MM.1S (cell line): Measurements from ENCODE around the gene SPIRE2.

Source experiments
- DNase-seq: peaks from one replicate; pipeline ENCODE4 v3.0.0-alpha.2; 2015
- H2AFZ ChIP-seq: fragments of 300-600 bp; sonication (generic); 2 replicates; pipeline ENCODE4 v1.6.0; 2016; ENCODE audit warnings: antibody characterized with exemption, low read length
- H3F3A ChIP-seq: fragments of 300-600 bp; sonication (generic); 2 replicates; pipeline ENCODE4 v1.6.1; 2016; ENCODE audit warnings: mild to moderate bottlenecking, antibody characterized with exemption, low read length, moderate library complexity, mixed read lengths; ENCODE audit not compliant: insufficient read depth
- H3K27ac ChIP-seq: fragments of 300-600 bp; sonication (generic); 2 replicates; pipeline ENCODE4 v1.5.1; 2016; ENCODE audit warnings: mild to moderate bottlenecking, low read length
- H3K27me3 ChIP-seq: fragments of 300-600 bp; sonication (generic); replicated peaks from 2 replicates; pipeline ENCODE4 v1.6.0; 2016; ENCODE audit warnings: low read length; ENCODE audit not compliant: insufficient read depth
- H3K36me3 ChIP-seq: fragments of 300-600 bp; sonication (generic); replicated peaks from 2 replicates; pipeline ENCODE4 v1.6.1; 2016; ENCODE audit warnings: mild to moderate bottlenecking, low read length, mixed read lengths; ENCODE audit not compliant: insufficient read depth
- H3K4me1 ChIP-seq: fragments of 300-600 bp; sonication (generic); 2 replicates; pipeline ENCODE4 v1.6.1; 2016; ENCODE audit warnings: low read length, mixed read lengths
- H3K4me2 ChIP-seq: fragments of 300-600 bp; sonication (generic); 2 replicates; pipeline ENCODE4 v1.6.0; 2016; ENCODE audit warnings: low read depth, low read length
- H3K4me3 ChIP-seq: fragments of 300-600 bp; sonication (generic); 2 replicates; pipeline ENCODE4 v1.5.1; 2016; ENCODE audit warnings: low read length, mixed read lengths
- H3K79me2 ChIP-seq: fragments of 300-600 bp; sonication (generic); 2 replicates; pipeline ENCODE4 v1.6.1; 2016; ENCODE audit warnings: mixed run types, low read length, mixed read lengths
- H3K9ac ChIP-seq: fragments of 300-600 bp; sonication (generic); 2 replicates; pipeline ENCODE4 v1.6.1; 2016; ENCODE audit warnings: low read length, mixed read lengths
- H3K9me2 ChIP-seq: fragments of 300-600 bp; sonication (generic); replicated peaks from 2 replicates; pipeline ENCODE4 v1.6.1; 2016; ENCODE audit warnings: mild to moderate bottlenecking, low read length, mixed read lengths; ENCODE audit not compliant: insufficient read depth
- H3K9me3 ChIP-seq: fragments of 300-600 bp; sonication (generic); replicated peaks from 2 replicates; pipeline ENCODE4 v1.6.1; 2016; ENCODE audit warnings: mild to moderate bottlenecking, low read length, mixed read lengths; ENCODE audit not compliant: insufficient read depth
- H4K20me1 ChIP-seq: fragments of 300-600 bp; sonication (generic); 2 replicates; pipeline ENCODE4 v1.6.1; 2016; ENCODE audit warnings: mild to moderate bottlenecking, low read length, moderate library complexity, mixed read lengths; ENCODE audit not compliant: insufficient read depth
- EZH2 ChIP-seq: fragments of 300-600 bp; sonication (generic); optimal IDR thresholded peaks from 2 replicates; pipeline ENCODE3; 2017; ENCODE audit warnings: low read depth, mild to moderate bottlenecking, antibody characterized with exemption, low read length, mixed read lengths
- EZH2phosphoT487 ChIP-seq: fragments of 300-600 bp; sonication (generic); IDR thresholded peaks from 2 replicates; pipeline ENCODE4 v1.6.1; 2018; ENCODE audit warnings: antibody characterized with exemption, low read length
- TF ChIP-seq, protein P1 (sequence below): fragments of 300-600 bp; sonication (generic); IDR thresholded peaks from 2 replicates; pipeline ENCODE4 v1.5.1; 2016; ENCODE audit warnings: antibody characterized with exemption, low read length, mixed read lengths

The SPIRE2 gene

DNA sequence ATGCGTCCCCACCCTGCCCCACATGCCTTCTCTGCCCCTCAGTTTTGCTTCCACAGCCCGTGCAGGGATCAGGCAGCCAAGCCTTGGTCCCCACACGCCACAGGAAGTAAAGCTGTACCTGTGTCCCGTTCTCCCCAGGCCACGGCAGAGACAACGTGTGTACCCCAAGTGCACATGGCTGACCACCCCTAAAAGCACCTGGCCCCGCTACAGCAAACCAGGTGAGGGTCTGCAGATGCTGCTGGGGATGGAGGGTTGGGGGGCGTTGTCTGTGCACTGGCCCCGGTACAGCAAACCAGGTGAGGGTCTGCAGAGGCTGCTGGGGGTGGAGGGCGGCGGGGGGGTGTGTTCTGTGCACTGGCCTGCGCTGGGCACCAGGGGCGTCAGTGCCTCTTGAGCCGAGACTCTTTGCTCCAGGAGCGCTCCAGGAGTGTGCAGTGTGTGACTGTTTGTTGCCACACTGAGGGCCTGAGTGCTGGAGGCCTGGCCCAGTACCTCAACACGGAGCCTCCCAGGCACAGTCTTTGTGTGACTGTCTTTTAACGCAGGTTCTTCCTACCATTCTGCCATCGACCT lies 63.9 kb downstream of the SPIRE2 start:
- no peaks in the 10 kb centered on the region for H3K36me3 ChIP-seq
- H3F3A ChIP-seq = no peaks in the 10 kb centered on the region
- H3K9me2 ChIP-seq = no peaks in the 10 kb centered on the region
- no peak overlapping the region for H3K4me3 ChIP-seq
- H3K79me2 ChIP-seq = no peaks in the 10 kb centered on the region
- H3K4me2 ChIP-seq = no peak overlapping the region
- no peak overlapping the region for H3K9ac ChIP-seq
- no peak for DNase-seq
- TF ChIP-seq, protein P1, sequence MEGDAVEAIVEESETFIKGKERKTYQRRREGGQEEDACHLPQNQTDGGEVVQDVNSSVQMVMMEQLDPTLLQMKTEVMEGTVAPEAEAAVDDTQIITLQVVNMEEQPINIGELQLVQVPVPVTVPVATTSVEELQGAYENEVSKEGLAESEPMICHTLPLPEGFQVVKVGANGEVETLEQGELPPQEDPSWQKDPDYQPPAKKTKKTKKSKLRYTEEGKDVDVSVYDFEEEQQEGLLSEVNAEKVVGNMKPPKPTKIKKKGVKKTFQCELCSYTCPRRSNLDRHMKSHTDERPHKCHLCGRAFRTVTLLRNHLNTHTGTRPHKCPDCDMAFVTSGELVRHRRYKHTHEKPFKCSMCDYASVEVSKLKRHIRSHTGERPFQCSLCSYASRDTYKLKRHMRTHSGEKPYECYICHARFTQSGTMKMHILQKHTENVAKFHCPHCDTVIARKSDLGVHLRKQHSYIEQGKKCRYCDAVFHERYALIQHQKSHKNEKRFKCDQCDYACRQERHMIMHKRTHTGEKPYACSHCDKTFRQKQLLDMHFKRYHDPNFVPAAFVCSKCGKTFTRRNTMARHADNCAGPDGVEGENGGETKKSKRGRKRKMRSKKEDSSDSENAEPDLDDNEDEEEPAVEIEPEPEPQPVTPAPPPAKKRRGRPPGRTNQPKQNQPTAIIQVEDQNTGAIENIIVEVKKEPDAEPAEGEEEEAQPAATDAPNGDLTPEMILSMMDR = no peak
- TF ChIP-seq EZH2 = no peak
- no peak for TF ChIP-seq EZH2phosphoT487
- no peaks in the 10 kb centered on the region for H3K9me3 ChIP-seq
- no peaks in the 10 kb centered on the region for H4K20me1 ChIP-seq
- no peaks in the 10 kb centered on the region for H3K27me3 ChIP-seq
- no peak overlapping the region for H3K27ac ChIP-seq
- H3K4me1 ChIP-seq = no peaks in the 10 kb centered on the region
- H2AFZ ChIP-seq = no peak overlapping the region

- no peaks in the 10 kb centered on the region for H3K79me2 ChIP-seq
- no peak overlapping the region for H2AFZ ChIP-seq
- H3K4me2 ChIP-seq = no peak overlapping the region
- H3K4me3 ChIP-seq = no peak overlapping the region
- no peaks in the 10 kb centered on the region for H3K27me3 ChIP-seq
- no peaks in the 10 kb centered on the region for H3K4me1 ChIP-seq
- no peaks in the 10 kb centered on the region for H4K20me1 ChIP-seq
- no peaks in the 10 kb centered on the region for H3K36me3 ChIP-seq
- H3K27ac ChIP-seq = no peak overlapping the region
- H3F3A ChIP-seq = no peaks in the 10 kb centered on the region
- H3K9ac ChIP-seq = no peak overlapping the region
- no peak for TF ChIP-seq EZH2phosphoT487
- no peak for TF ChIP-seq EZH2
- TF ChIP-seq, protein P1 = no peak
- H3K9me2 ChIP-seq = no peaks in the 10 kb centered on the region
- no peaks in the 10 kb centered on the region for H3K9me3 ChIP-seq
- no peak for DNase-seq
Observed at GRCh38 chr16:89892635-89893034, 64.4 kb downstream of the SPIRE2 start.

DNA sequence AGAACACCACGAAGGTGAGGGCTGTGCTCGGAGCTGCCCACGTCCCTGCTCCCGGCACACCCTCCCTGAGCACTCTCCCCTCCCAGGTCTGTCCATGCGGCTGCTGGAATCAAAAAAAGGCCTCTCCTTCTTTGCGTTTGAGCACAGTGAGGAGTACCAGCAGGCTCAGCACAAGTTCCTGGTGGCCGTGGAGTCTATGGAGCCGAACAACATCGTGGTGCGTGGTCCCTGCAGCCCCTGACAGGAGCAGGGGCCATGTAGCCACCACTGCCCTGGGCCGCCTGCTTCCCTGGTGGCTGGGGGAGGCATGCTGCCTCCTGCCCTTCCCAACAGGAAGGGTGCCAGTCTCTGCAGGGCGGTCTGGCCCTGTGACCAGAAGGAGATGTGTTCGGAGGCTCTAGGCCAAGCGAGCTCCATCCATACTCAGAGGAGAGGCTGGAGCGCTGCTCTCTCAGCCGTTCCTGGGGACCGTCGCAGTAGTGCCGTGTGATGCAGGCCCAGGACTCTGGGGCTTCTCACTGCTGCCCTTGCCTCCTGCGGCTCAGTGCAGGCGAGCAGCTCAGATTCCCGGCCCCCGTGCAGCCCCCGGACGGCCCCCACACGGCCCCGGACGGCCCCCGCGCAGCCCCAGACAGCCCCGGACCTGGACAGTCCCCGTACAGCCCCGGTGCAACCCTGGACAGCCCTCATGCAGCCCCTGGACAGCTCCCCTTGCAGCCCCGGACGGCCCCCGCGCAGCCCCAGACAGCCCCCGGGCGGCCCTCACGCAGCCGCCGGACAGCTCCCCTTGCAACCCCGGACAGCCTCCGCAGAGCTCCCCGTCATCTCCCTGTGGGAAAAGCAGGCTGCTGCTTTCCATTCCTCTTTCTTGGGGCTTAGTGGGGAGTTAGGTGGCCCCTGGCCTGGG lies 65.6 kb downstream of the SPIRE2 start:
- H2AFZ ChIP-seq = no peak overlapping the region
- no peaks in the 10 kb centered on the region for H3K79me2 ChIP-seq
- no peak for DNase-seq
- no peaks in the 10 kb centered on the region for H3K4me1 ChIP-seq
- no peak overlapping the region for H3K4me3 ChIP-seq
- no peak overlapping the region for H3K9ac ChIP-seq
- H4K20me1 ChIP-seq = no peaks in the 10 kb centered on the region
- H3K9me2 ChIP-seq = no peaks in the 10 kb centered on the region
- TF ChIP-seq EZH2 = no peak
- TF ChIP-seq, protein P1 = no peak
- no peak for TF ChIP-seq EZH2phosphoT487
- no peaks in the 10 kb centered on the region for H3K36me3 ChIP-seq
- no peak overlapping the region for H3K4me2 ChIP-seq
- H3K9me3 ChIP-seq = no peaks in the 10 kb centered on the region
- H3K27ac ChIP-seq = no peak overlapping the region
- no peaks in the 10 kb centered on the region for H3K27me3 ChIP-seq
- H3F3A ChIP-seq = no peaks in the 10 kb centered on the region
